Activated CD8-positive, alpha-beta memory T cell treated with anti-CD3 and anti-CD28 coated beads for 24 hours (primary cell): Measurements from ENCODE around the gene FEZ2.

Source experiments
- DNase-seq: peaks from one replicate; pipeline ENCODE4 v3.0.0-alpha.2; 2020

FEZ2 gene

GRCh38 chr2:36560726-36561125 lies 37.2 kb downstream of the FEZ2 start:
- no peak for DNase-seq

DNA sequence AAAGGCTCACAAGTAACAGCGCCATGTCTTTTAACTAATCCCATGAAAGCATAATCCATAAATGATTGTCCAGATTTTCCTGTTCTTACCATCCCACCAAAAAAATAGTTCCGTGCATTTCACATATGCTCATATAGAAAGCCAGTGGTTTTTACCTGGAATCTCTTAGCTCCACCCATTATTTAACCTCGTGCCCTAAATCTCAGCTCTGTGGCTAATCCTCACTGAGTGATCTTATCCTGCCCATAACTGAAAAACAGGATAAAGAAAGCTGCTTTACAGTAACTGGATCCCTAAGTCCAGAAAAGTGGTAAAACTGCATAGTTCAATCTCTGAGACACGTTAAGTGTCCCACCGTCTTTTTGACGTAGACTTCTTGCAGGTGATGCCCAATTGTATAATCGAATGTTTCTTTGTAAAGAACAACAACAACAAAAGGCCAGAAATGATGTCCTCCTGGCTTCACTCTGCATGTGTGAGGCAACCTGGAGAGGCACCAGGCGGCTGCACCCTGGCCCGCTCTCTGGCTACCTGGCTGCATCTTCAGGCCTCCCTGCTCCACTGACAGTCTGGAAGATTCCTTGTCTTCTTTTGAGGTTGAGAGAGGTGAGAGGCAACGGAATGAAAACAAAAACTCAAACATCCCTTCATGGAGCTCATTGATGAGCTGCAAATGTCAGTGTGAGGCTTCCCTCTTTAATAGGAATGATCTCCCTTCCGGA lies 38.6 kb downstream of the FEZ2 start:
- DNase-seq = no peak

GRCh38 chr2:36556842-36557241 lies 41.1 kb downstream of the FEZ2 start:
- no peak for DNase-seq

GRCh38 chr2:36555789-36556188 lies 42.2 kb downstream of the FEZ2 start:
- no peak for DNase-seq

GRCh38 chr2:36554531-36554930 lies 43.4 kb downstream of the FEZ2 start:
- no peak for DNase-seq

DNA sequence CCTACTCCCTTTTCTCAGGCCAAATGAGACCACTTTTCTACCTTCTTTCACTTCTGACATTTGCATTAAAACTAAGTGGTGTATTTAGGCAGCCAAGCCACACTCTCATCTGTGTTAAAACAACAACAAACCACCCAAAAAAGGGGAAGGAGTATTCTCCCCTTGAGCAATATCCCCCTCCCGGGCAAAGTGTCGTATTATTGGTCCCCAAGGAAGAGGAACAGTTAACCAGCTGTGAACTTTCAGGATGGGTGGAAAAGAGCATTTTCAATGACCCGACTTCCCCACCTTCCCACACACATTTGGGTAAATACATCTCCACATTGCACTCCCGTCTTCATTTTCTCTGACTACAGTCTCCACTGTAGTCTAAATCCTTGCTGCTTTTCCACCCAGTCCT lies 44.3 kb downstream of the FEZ2 start:
- no peak for DNase-seq

- DNase-seq = no peak
Measured at GRCh38 chr2:36550006-36550405, 48.0 kb downstream of the FEZ2 start.

DNA sequence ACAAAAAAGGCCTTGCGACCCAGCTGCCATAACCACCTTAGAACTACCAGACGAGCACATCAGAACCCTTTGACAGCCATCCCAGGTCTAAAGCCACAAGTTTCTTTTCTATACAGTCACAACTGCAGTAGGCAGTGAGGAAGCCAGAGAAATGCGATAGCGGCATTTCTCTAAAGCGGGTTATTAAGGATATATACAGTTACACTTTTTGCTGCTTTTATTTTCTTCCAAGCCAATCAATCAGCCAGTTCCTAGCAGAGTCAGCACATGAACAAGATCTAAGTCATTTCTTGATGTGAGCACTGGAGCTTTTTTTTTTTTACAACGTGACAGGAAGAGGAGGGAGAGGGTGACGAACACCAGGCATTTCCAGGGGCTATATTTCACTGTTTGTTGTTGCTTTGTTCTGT lies 48.8 kb downstream of the FEZ2 start:
- no peak for DNase-seq

GRCh38 chr2:36547906-36548305 lies 50.1 kb downstream of the FEZ2 start:
- DNase-seq = no peak

GRCh38 chr2:36545871-36546416 lies 52.0 kb downstream of the FEZ2 start:
- DNase-seq = no peak

GRCh38 chr2:36544638-36545338 lies 53.2 kb downstream of the FEZ2 start:
- no peak for DNase-seq

GRCh38 chr2:36541891-36542595 lies 55.9 kb downstream of the FEZ2 start:
- no peak for DNase-seq

DNA sequence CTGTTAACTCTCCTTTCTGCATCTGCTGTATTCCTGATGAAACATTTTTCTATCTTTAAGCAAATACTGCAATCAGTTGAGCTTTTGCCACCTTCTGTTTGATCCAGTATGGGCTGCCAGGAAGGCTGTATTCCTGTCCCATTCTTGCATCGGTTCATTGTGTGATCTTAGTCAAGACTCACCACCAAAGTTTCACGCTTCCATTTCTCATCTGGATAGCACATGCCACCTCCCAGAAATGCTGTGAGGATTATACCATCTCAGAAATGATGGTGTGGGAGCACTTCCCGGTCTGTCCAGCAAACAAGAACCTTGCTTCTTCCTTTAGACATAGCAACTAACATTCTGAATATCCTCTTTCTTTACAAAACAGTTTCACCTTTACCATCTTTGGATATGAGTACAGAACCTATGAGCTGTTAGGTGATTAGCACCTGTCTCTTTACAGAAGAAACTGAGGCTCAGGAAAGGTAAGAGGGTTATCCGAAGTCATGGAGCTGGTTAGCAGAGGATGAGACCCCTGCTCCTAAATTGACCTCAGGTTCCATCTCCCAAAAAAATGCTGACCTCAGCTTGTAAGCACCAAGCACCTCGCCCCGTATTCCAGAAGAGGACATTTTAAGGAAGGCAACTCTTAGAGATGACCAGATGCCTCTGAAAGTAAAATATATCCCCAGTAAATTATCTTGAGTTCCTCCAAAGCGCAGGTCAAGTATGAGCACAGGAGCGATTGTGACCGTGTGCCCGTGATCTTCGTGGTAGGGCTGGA lies 56.8 kb downstream of the FEZ2 start:
- DNase-seq = no peak

DNA sequence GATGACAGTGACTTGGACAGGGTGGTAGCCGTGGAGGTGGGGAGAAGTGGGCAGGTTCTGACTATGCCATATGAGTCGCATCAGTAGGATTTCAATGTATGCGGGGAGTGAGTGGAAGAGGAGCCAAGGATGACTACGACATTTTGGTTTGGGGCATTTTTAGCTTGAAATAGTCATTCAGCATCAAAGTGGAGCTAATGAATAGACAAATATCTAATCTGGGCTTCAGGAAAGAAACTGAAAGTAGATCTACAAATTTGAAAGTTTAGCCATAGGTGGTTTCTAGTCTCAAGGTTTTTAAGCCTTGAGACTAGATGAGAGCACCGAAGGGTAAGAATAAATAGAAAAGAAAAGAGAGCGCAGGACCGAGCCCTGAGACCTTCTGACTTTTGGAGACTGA lies 58.3 kb downstream of the FEZ2 start:
- DNase-seq = no peak

DNA sequence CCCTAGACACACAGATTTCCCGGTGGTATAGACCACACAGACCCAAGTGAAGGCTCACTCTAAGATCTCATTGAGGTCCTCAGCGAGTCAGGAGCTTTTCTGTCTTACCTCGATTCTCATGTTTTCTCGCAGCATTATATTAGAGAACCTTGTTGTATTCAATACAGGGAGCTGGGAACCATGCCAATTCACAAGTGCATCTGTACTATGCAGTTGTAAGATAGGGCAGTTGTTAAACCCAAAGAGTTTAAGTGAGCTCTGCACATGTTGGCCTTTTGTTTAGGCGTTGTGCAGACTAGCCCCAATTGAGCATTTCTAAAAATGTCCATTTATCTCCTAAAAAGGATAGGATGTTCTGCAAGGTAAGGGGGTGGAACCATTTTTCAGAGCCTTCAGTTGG lies 59.6 kb downstream of the FEZ2 start:
- no peak for DNase-seq

- DNase-seq = no peak
Measured at GRCh38 chr2:36536776-36537175, 61.2 kb downstream of the FEZ2 start.

GRCh38 chr2:36535099-36535498 lies 62.9 kb downstream of the FEZ2 start:
- no peak for DNase-seq

DNA sequence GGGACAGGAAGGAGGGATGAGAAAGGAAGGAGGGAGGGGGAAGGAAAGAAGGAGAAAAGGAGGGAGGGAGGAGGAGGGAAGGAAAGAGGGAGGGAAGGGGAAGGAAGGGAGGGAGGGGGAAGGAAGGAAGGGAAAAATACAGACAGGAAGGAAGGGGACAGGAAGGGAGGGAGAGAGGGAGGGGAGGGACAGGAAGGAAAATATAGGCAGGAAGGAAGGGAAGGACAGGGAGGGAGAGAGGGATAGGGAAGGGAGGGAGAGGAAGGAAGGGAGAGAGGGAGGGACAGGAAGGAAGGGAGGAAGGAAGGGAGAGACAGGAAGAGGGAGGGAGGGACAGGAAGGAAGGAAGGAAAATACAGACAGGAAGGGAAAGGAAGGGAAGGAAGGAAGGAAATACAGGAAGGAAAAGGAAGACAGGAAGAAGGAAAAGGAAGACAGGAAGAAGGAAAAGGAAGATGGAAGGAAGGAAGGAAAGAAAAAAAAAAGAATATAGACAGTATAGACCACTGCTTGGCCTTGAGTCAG lies 63.6 kb downstream of the FEZ2 start:
- DNase-seq = no peak

- DNase-seq = no peak
Measured at GRCh38 chr2:36530983-36531354, 67.0 kb downstream of the FEZ2 start.

DNA sequence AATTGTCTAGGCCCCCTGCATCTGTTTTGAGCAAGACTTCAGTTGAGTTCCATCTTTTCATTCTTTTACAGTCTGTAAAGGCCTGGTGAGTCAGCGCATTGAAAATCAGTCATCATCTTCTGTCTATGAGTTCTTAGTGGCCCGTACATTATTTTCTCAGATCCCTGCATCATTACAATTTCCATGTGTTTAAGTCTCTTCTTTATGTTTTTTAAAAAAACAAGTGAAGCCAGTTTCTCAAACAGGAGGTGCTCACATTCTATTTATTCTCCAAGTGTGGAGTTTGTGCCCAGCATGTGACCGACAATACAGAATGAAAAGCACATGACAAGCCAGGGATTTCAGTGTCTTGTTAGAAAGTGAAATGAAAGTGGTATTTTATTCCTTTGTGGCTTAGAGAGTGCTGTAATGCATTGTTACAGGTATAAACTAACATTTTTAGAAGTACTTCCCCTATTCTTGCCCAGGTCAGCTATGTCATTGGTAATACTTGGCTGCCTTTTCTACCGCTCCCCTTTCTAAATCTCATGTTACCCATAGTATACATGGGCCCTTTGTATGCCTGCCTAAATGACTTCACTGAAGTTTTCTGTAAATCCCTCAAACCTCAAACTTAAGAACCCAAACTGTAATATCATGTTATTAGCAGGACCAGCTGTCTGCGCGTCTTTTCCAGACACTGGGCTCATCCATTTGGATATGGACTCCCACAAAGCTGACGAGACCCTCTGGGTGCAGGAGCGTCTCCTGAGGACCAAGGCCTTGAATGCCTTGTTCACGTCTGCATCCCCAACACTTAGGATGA lies 67.6 kb downstream of the FEZ2 start:
- DNase-seq = no peak

DNA sequence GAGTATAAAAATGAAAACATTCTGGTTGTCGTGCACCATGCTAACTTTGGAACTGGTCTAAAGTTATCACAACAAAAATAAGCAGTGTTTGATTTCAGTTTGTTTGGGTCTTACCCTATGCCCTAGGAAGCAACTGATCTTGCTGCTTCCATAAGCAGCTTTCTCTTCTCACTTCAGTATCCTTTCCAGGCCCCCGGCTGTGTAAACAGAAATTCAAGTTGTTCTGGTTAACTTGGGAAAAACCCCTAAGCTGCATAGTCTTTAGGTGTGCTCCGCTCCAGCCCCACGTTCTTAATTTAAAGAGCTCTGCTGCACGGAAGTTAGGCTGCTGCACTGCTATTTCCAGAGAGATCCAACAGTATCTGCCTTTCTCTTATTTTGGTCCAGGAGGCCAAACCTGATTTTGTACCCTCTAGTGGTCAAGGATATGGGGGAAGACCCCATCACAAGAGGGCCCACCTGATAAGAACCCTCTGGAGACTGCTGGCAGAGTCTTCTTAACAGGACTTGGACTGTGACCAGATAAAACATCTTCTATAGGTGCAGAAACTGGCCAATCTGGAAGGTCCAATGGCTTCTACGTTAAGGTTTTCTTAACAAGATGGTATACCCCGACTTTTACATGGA lies 69.1 kb downstream of the FEZ2 start:
- DNase-seq = no peak
